Loucy (cell line): Measurements from ENCODE around the gene UVSSA.

Experiments
- CTCF ChIP-seq: fragments of 200-600 bp; sonication (generic); conservative IDR thresholded peaks from 2 replicates; pipeline ENCODE4 v1.5.1; 2014; ENCODE audit warnings: mild to moderate bottlenecking, antibody characterized with exemption, low read length
- EZH2phosphoT487 ChIP-seq: fragments of 200-600 bp; IDR thresholded peaks from 2 replicates; pipeline ENCODE4 v1.6.1; 2018; ENCODE audit warnings: antibody characterized with exemption, mild to moderate bottlenecking, moderate library complexity, borderline replicate concordance

- TF ChIP-seq CTCF (no peak), EZH2phosphoT487 (no peak)
These were observed 68.0 kb downstream of the UVSSA start for GRCh38 chr4:1414831-1415680.
